Measurements from ENCODE around the gene NR1D1. TPM values are rescaled to one million over a fixed set of nuclear protein-coding genes. Genes with fewer than 3 reads are reported as not detected.

NR1D1 gene
- total RNA-seq, 1 donor from 2014 or later = 0.48 TPM

GRCh38 chr17:40062329-40063186, 37.8 kb downstream of the NR1D1 start, which contains the start of gene THRA:
Gene THRA, plus strand, starts transcription at chr17:40062965. Its CDS starts 11,524 bp downstream, at chr17:40074489.
- peak; percentile 71 for DNase-seq (ENCODE audit: low spot score)

- DNase-seq (ENCODE audit: low spot score) = no peak
Observed at GRCh38 chr17:40061609-40062038, 38.8 kb downstream of the NR1D1 start.

DNA sequence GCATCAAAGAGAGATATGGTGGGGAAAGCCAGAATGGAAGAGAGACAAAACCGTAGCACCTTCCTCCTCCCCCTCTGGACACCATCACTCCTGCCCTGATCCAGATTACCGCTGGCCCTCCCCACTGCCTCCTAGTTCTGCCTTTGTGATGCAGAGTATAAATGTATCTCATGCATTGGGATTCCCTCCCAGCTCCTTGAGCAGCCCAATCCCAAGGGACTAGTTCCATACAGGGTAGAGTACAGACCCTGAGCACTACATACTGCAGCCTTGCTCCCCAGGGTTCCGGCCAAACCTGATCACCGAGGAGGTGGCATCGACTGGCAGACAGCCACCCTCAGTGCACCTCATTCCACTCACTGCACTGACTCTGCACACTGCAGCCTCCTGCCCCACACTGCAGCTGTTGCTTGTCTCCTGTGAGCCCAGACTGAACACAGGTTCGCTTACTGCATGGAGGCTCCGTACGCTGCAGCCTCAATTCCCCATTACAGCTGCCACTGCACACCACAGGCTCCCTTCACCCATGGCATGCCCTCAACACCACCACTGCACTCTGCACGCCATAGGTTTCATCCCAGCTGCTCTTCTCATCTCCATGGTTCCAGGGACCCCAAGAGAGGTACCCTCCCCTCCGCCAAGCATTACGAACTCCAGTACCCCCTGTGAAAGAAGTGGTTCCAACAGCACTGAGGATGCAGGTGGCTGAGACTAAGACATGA, 39.3 kb downstream of the NR1D1 start:
- DNase-seq (ENCODE audit: low spot score) = no peak

DNA sequence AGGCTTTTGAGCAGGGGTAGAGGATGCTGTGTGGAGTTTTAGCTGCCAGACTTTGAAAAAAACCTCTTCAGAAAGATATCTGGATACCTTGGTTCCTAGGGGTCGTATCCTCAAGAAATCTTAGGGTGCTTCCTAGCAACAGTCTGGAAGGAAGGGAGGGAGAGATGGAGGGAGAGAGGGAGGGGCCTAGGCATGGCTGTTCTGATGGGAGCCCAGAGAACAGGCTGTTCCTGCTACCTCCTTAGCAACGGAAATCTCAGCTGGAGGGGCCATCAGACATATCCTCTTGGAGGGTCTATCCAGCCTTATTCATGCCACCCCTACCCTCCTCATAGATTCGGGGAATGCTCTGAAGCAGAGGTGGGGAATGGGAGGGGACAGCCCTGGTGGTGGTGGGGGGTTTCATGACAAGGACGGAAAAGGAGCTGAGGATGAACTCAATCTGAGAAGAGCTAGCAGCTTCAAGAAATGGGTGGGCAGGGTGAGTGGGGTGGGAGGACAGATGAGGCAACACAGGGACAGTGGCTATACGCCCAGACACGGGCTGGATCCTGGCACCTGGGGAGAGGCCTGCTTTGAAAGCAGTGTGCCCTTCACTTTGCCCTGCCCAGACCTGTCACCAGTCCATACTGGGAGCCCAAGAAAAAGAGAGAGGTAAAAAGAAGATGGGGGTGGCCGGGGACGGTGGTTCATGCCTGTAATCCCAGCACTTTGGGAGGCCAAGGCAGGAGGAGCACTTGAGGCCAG, 40.5 kb downstream of the NR1D1 start:
- DNase-seq (ENCODE audit: low spot score) = no peak

DNA sequence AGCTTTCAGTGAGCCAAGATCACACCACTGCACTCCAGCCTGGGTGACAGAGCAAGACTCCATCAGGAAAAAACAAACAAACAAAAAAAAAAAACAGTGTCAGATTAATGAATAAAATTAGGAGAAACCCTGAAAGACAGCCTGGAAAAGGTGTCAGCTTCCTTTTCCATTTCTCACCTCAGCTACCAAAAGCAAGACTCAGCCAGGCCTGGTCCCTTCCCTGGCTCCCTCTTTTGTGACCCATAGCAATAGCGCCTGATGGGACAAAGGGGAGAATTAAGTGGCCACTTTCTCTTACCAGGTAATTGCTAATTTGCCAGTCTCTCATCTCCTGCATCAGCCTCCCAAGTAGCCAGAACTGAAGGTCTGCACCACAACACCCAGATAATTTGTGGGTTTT, 41.5 kb downstream of the NR1D1 start:
- no peak for DNase-seq (ENCODE audit: low spot score)

- no peak for DNase-seq (ENCODE audit: low spot score)
Observed at GRCh38 chr17:40058186-40058784, 42.1 kb downstream of the NR1D1 start.

- DNase-seq (ENCODE audit: low spot score) = no peak
Observed at GRCh38 chr17:40056379-40057015, 43.9 kb downstream of the NR1D1 start.

Other genes starting within 250 kb of the NR1D1 start
- gene IKZF3, start 236.3 kb downstream of the NR1D1 start, total RNA-seq (ENCODE audit: insufficient read depth, low replicate concordance) = 3.4 TPM
- 5.3 TPM for gene ZPBP2, start 232.4 kb downstream of the NR1D1 start, total RNA-seq (ENCODE audit: insufficient read depth, low replicate concordance)
- 8.4 TPM for gene GSDMB, start 182.0 kb downstream of the NR1D1 start, total RNA-seq (ENCODE audit: insufficient read depth, low replicate concordance)
- gene ORMDL3, start 173.0 kb downstream of the NR1D1 start, total RNA-seq (ENCODE audit: insufficient read depth, low replicate concordance) = 48.4 TPM
- gene LRRC3C, start 172.9 kb downstream of the NR1D1 start, total RNA-seq (ENCODE audit: insufficient read depth, low replicate concordance) = not detected
- gene GSDMA, start 137.6 kb downstream of the NR1D1 start, total RNA-seq (ENCODE audit: insufficient read depth, low replicate concordance) = 1.7 TPM
- 38.3 TPM for gene PSMD3, start 119.8 kb downstream of the NR1D1 start, total RNA-seq (ENCODE audit: insufficient read depth, low replicate concordance)
- 39.5 TPM for gene CSF3, start 85.1 kb downstream of the NR1D1 start, total RNA-seq (ENCODE audit: insufficient read depth, low replicate concordance)
- 29.1 TPM for gene MED24, start 46.2 kb downstream of the NR1D1 start, total RNA-seq (ENCODE audit: insufficient read depth, low replicate concordance)
- gene THRA, start 37.6 kb downstream of the NR1D1 start, total RNA-seq (ENCODE audit: insufficient read depth, low replicate concordance) = 46.0 TPM
- 59.7 TPM for gene MSL1, start 21.4 kb upstream of the NR1D1 start, total RNA-seq (ENCODE audit: insufficient read depth, low replicate concordance)
- gene CASC3, start 39.9 kb upstream of the NR1D1 start, total RNA-seq (ENCODE audit: insufficient read depth, low replicate concordance) = 39.0 TPM
- gene RAPGEFL1, start 76.9 kb upstream of the NR1D1 start, total RNA-seq (ENCODE audit: insufficient read depth, low replicate concordance) = 4.8 TPM
- 7.0 TPM for gene WIPF2, start 118.7 kb upstream of the NR1D1 start, total RNA-seq (ENCODE audit: insufficient read depth, low replicate concordance)
- 5.8 TPM for gene CDC6, start 187.3 kb upstream of the NR1D1 start, total RNA-seq (ENCODE audit: insufficient read depth, low replicate concordance)
- gene RARA, start 208.6 kb upstream of the NR1D1 start, total RNA-seq (ENCODE audit: insufficient read depth, low replicate concordance) = 8.7 TPM